Natural killer cell (primary cell): Measurements from ENCODE around the gene PPP3CA. TPM values are rescaled to one million over a fixed set of nuclear protein-coding genes. Genes with fewer than 3 reads are reported as not detected.

Experiments used
- ATAC-seq, 3 donors: fragments of 150-1000 bp in 2 of 3; fragments of 200-7000 bp in 1 of 3; cut with Tn5 transposase; 1 replicate in 1 of 3; 2 replicates in 2 of 3; pipeline ENCODE4 v1.10.0; 2021; ENCODE audit warnings: mild to moderate bottlenecking in 2 of 3, moderate library complexity in 2 of 3
- DNase-seq, 2 donors: peaks; one replicate each; pipeline versions ENCODE4 v3.0.0 to v3.0.0-alpha.2; 2013 to 2021; ENCODE audit warnings: mixed read lengths in 1 of 2
- H3K27ac ChIP-seq: one replicate; pipeline ENCODE4 v1.5.1; 2013; ENCODE audit warnings: mild to moderate bottlenecking, low read length
- H3K27me3 ChIP-seq: one replicate; pipeline ENCODE4 v1.6.1; 2013; ENCODE audit warnings: low read length; ENCODE audit not compliant: control insufficient read depth, insufficient read depth
- H3K36me3 ChIP-seq: one replicate; pipeline ENCODE4 v1.6.1; 2013; ENCODE audit warnings: low read length; ENCODE audit not compliant: control insufficient read depth, insufficient read depth
- H3K4me1 ChIP-seq: one replicate; pipeline ENCODE4 v1.6.1; 2013; ENCODE audit warnings: low read length; ENCODE audit not compliant: control insufficient read depth, insufficient read depth
- H3K4me3 ChIP-seq: one replicate; pipeline ENCODE4 v1.5.1; 2013; ENCODE audit warnings: low read length
- H3K9me3 ChIP-seq: one replicate; pipeline ENCODE4 v1.6.1; 2013; ENCODE audit warnings: low read length; ENCODE audit not compliant: control insufficient read depth, insufficient read depth
- H3K27ac Mint-ChIP-seq, 2 donors: one replicate each; pipeline ENCODE4 v1.8.0; 2022; ENCODE audit warnings: mild to moderate bottlenecking in 2 of 2, mixed read lengths in 2 of 2, moderate library complexity in 1 of 2
- H3K27me3 Mint-ChIP-seq, 2 donors: one replicate each; pipeline ENCODE4 v1.8.0; 2022; ENCODE audit warnings: low read depth in 2 of 2, mixed read lengths in 2 of 2
- H3K36me3 Mint-ChIP-seq: one replicate; pipeline ENCODE4 v1.8.0; 2022; ENCODE audit warnings: mixed read lengths
- H3K4me1 Mint-ChIP-seq, 2 donors: one replicate each; pipeline ENCODE4 v1.8.0; 2022; ENCODE audit warnings: mixed read lengths in 2 of 2
- H3K4me3 Mint-ChIP-seq: one replicate; pipeline ENCODE4 v1.8.0; 2022; ENCODE audit warnings: mild to moderate bottlenecking, moderate library complexity, mixed read lengths
- H3K9me3 Mint-ChIP-seq, 2 donors: one replicate each; pipeline ENCODE4 v1.8.0; 2022; ENCODE audit warnings: mixed read lengths in 2 of 2
- CTCF ChIP-seq: fragments of 200-600 bp; IDR thresholded peaks from one replicate; pipeline ENCODE4 v1.8.0; 2022; ENCODE audit warnings: antibody characterized with exemption
- WGBS: methylation state at CpG from one replicate; pipeline ENCODE4 v1.1.7; 2013; ENCODE audit warnings: missing lambda C conversion rate; ENCODE audit not compliant: insufficient coverage; 5-methylcytosine and 5-hydroxymethylcytosine counted together
- intact Hi-C: fragments of 100-400 bp; cut with micrococcal nuclease; formaldehyde crosslinking; loops from one replicate; pipeline ENCODE4 v1.14.2; 2022
- total RNA-seq, 4 donors: library from RNA; stranded (reverse); fragments of 120-200 nt in 1 of 4; gene quantifications; one replicate each; pipeline versions ENCODE4 v1.2.3 to v1.2.4, GENCODE V29; 2013 to 2022

Gene PPP3CA
- total RNA-seq, 3 donors from 2014 or later (not counting 1 experiment from before 2014, with no cell fraction given): 53.1 to 73.1 (median 58.0) TPM

DNA sequence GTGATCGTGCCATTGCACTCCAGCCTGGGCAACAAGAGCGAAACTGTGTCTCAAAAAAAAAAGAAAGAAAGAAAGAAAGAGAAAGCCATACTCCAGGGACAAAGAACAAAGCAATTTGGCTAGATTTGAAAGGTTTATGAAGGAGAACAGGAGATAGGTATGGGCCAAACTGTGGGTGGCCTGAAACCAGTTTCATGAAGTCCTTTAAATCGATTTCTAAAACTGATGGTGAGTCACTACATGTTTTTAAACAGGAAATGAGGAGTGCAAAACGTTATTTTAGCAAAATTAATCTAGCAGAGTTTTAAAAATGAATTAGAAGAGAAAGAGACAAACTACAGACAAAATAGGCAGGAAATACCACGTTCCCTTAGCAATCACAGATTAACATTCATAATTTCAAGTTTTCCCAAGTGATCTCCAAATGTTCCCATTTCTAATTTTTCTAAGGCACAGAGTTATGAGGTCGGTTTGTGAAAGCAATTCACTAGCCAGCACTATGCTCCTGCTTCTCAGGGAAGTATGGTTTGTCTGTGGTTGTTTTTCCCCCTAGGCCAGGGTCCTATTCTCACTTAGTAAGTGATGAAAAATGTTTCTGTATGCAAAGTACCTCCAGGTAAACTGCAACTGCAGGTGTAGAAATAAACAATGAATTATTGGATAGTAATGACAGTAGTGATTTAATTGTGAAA lies 190.6 kb downstream of the PPP3CA start:
- no peak overlapping the region for H3K27ac ChIP-seq
- no peaks in the 10 kb centered on the region for H3K27me3 ChIP-seq
- Mint-ChIP-seq H3K27ac (peak overlapping the region; percentile 37 to 48), H3K9me3 (no peaks in the 10 kb centered on the region), H3K36me3 (no peaks in the 10 kb centered on the region), H3K4me3 (no peak overlapping the region), H3K4me1 (peaks cover 50 to 64% of the 10 kb centered on the region in 2 donors), H3K27me3 (no peaks in the 10 kb centered on the region)
- DNase-seq: no peak
- H3K9me3 ChIP-seq: no peaks in the 10 kb centered on the region
- no peak overlapping the region for H3K4me3 ChIP-seq
- no peaks in the 10 kb centered on the region for H3K36me3 ChIP-seq
- 59% methylated on average over 6 of the region's 6 CpGs for WGBS
- intact Hi-C loops: no loop called here
- H3K4me1 ChIP-seq: peaks cover 4% of the 10 kb centered on the region
- no peak for TF ChIP-seq CTCF
- ATAC-seq: no peak

DNA sequence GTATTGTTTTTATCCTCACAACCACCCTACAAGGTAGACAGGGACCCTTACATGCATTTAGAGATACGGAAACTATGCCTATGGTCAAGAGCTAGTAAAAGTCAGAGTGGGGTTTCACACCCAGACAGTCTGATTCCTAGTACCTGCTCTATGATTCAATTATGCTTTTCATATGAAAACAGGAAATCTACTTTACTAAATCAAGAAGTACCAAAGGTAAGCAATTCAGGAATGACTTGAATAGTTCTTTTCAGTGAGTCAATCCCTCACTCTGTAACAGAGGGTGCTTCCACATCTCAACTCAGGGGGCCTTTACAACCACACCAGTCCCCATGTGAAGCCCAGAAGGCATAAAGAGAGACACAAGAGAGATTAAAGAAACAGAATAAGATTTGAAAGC lies 191.4 kb downstream of the PPP3CA start:
- no peak for ATAC-seq
- Histone ChIP-seq H3K36me3 (no peaks in the 10 kb centered on the region), H3K27me3 (no peaks in the 10 kb centered on the region), H3K9me3 (no peaks in the 10 kb centered on the region), H3K4me3 (no peak overlapping the region), H3K4me1 (peaks cover 4% of the 10 kb centered on the region), H3K27ac (no peak overlapping the region)
- H3K36me3 Mint-ChIP-seq: no peaks in the 10 kb centered on the region
- DNase-seq: no peak
- H3K4me1 Mint-ChIP-seq: peaks cover 45 to 58% of the 10 kb centered on the region in 2 donors
- TF ChIP-seq CTCF: no peak
- H3K4me3 Mint-ChIP-seq: no peak overlapping the region
- H3K9me3 Mint-ChIP-seq: no peaks in the 10 kb centered on the region
- H3K27ac Mint-ChIP-seq: peak overlapping the region; percentile 37 to 48
- intact Hi-C loops: no loop called here
- H3K27me3 Mint-ChIP-seq: no peaks in the 10 kb centered on the region
- WGBS: no CpG with 5 or more reads among the region's 1 CpG

DNA sequence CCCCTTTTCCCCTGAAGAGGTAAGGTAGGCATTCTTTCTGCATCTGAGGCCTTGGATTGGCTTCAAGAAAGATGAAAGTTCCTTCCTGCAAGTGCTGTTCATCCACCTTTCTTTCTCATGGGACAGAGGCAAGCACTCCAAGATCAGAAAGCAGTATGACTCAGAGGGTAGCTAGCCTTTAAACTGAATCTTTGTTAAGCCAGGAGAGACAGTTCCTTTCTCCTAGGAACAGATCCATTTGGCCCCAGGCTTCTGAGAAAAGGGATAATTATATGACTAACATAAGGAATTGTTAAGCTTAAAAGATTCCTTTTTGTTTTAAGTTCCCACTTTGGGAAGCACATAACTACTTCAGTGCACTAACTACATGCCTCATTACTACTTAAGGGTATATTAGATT lies 192.0 kb downstream of the PPP3CA start:
- Mint-ChIP-seq H3K9me3 (no peaks in the 10 kb centered on the region), H3K4me1 (peaks cover 45 to 61% of the 10 kb centered on the region in 2 donors)
- intact Hi-C loops: no loop called here

More for the DNA sequence above, 192.0 kb downstream of the PPP3CA start:
- Histone ChIP-seq H3K4me1 (peaks cover 4% of the 10 kb centered on the region), H3K4me3 (no peak overlapping the region), H3K36me3 (no peaks in the 10 kb centered on the region), H3K27me3 (no peaks in the 10 kb centered on the region), H3K27ac (no peak overlapping the region), H3K9me3 (no peaks in the 10 kb centered on the region)
- ATAC-seq (no peak), DNase-seq (no peak)
- Mint-ChIP-seq H3K4me3 (no peak overlapping the region), H3K27me3 (no peaks in the 10 kb centered on the region), H3K36me3 (no peaks in the 10 kb centered on the region), H3K27ac (no peak overlapping the region)
- no peak for TF ChIP-seq CTCF
